OCI-LY7 (cell line): Measurements from ENCODE around the gene TMEM219. TPM values are rescaled to one million over a fixed set of nuclear protein-coding genes. Genes with fewer than 3 reads are reported as not detected.
"Not testable (repeated sequence)": the region's sequence is repeated elsewhere in the genome, so short reads cannot be mapped to it uniquely, and the experiment has no call there.

ENCODE experiments used
- BruUV-seq: library from RNA; stranded (reverse); fragments of 400-500 nt; replicated peaks from 2 replicates; lab custom pipeline; 2021; lab: Mats Ljungman, UMichigan
- CTCF ChIA-PET: fragments of 300-600 bp; sonication (Branson Sonifier 250); formaldehyde crosslinking; loops from one replicate; lab custom pipeline; 2022; ENCODE audit warnings: antibody characterized with exemption; ENCODE audit not compliant: unreplicated experiment; lab: Charles Lee
- POLR2A ChIA-PET: fragments of 300-600 bp; sonication (Branson Sonifier 250); formaldehyde crosslinking; loops from one replicate; lab custom pipeline; 2022; ENCODE audit warnings: antibody characterized with exemption; lab: Charles Lee
- DNase-seq: peaks from one replicate; pipeline ENCODE4 v3.0.0-alpha.2; 2015; ENCODE audit warnings: low spot score
- H2AFZ ChIP-seq: fragments of 200-600 bp; sonication (generic), shearing (Covaris generic); 2 replicates; pipeline ENCODE4 v1.6.1; 2014; ENCODE audit warnings: mild to moderate bottlenecking, antibody characterized with exemption, low read length, moderate library complexity
- H3K27ac ChIP-seq: fragments of 200-600 bp; sonication (generic); 2 replicates; pipeline ENCODE4 v1.5.1; 2014; ENCODE audit warnings: mixed run types, low read depth, mild to moderate bottlenecking, moderate library complexity, low read length, inconsistent platforms; ENCODE audit not compliant: poor library complexity, severe bottlenecking
- H3K36me3 ChIP-seq: fragments of 200-600 bp; sonication (generic); 2 replicates; pipeline ENCODE4 v1.6.1; 2014; ENCODE audit warnings: mild to moderate bottlenecking, antibody characterized with exemption, low read length, moderate library complexity, mixed read lengths; ENCODE audit not compliant: insufficient read depth
- H3K4me1 ChIP-seq: fragments of 200-600 bp; sonication (generic); 2 replicates; pipeline ENCODE4 v1.5.1; 2014; ENCODE audit warnings: mild to moderate bottlenecking, low read length; ENCODE audit not compliant: insufficient read depth, poor library complexity, severe bottlenecking
- H3K4me2 ChIP-seq: fragments of 200-600 bp; sonication (generic); 2 replicates; pipeline ENCODE4 v1.6.1; 2014; ENCODE audit warnings: mild to moderate bottlenecking, low read length
- H3K4me3 ChIP-seq: fragments of 200-600 bp; sonication (generic); 2 replicates; pipeline ENCODE4 v1.5.1; 2014; ENCODE audit warnings: mild to moderate bottlenecking, low read depth, low read length; ENCODE audit not compliant: poor library complexity, severe bottlenecking
- H3K79me2 ChIP-seq: fragments of 200-600 bp; sonication (generic); 2 replicates; pipeline ENCODE4 v1.6.1; 2016; ENCODE audit warnings: low read depth, mild to moderate bottlenecking, low read length, moderate library complexity, mixed read lengths; ENCODE audit not compliant: insufficient read depth
- H3K9me2 ChIP-seq: fragments of 200-600 bp; sonication (generic); 2 replicates; pipeline ENCODE4 v1.6.1; 2016; ENCODE audit warnings: mild to moderate bottlenecking, low read length, mixed read lengths; ENCODE audit not compliant: insufficient read depth
- H3K9me3 ChIP-seq: fragments of 200-600 bp; sonication (generic); 2 replicates; pipeline ENCODE4 v1.6.1; 2014; ENCODE audit warnings: mild to moderate bottlenecking, mixed run types, low read length, mixed read lengths
- H4K20me1 ChIP-seq: fragments of 200-600 bp; sonication (generic); 2 replicates; pipeline ENCODE4 v1.6.1; 2014; ENCODE audit warnings: mild to moderate bottlenecking, antibody characterized with exemption, low read length, moderate library complexity, mixed read lengths; ENCODE audit not compliant: insufficient read depth
- CTCF ChIP-seq: fragments of 200-600 bp; sonication (generic); conservative IDR thresholded peaks from 2 replicates; pipeline ENCODE4 v1.5.1; 2014; ENCODE audit warnings: mild to moderate bottlenecking, antibody characterized with exemption, low read length, moderate library complexity, mixed read lengths
- EZH2phosphoT487 ChIP-seq: fragments of 200-600 bp; sonication (generic); IDR thresholded peaks from 2 replicates; pipeline ENCODE4 v1.6.1; 2018; ENCODE audit warnings: low read depth, borderline replicate concordance, mild to moderate bottlenecking, mixed run types, antibody characterized with exemption, low read length, moderate library complexity, mixed read lengths
- intact Hi-C: fragments of 100-400 bp; cut with micrococcal nuclease; formaldehyde crosslinking; loops from one replicate; pipeline ENCODE4 v1.10.0; 2022; ENCODE audit not compliant: unreplicated experiment
- total RNA-seq, 2 experiments: library from RNA; depleted of rRNA in 1 of 2; stranded (reverse); fragments of >200 nt in 1 of 2; shearing (Covaris generic) in 1 of 2; gene quantifications; 2 replicates each; pipeline ENCODE4 v1.2.3, GENCODE V29; 2014 to 2022

TMEM219 gene
- total RNA-seq, 2 experiments from 2014 or later: 82.9 to 94.1 TPM

- Histone ChIP-seq H3K9me2 (no peaks in the 10 kb centered on the region), H3K4me3 (peak overlapping the region; percentile 91), H3K4me2 (peak overlapping the region; percentile 96), H3K36me3 (peaks cover 10% of the 10 kb centered on the region; the same call in 1 of the 2 replicates), H2AFZ (peak overlapping the region; percentile 59; the same call in 1 of the 2 replicates), H3K9me3 (no peaks in the 10 kb centered on the region), H3K4me1 (peaks cover 25% of the 10 kb centered on the region), H4K20me1 (0 out of 2 replicates have a peak, but pooled peaks cover 4% of the 10 kb centered on the region), H3K27ac (peak overlapping the region; percentile 32), H3K79me2 (peaks cover 15% of the 10 kb centered on the region; the same call in 1 of the 2 replicates)
- ChIA-PET POLR2A (interaction anchor here (0.7 to 2.8 kb wide), 12 partner anchors 9 to 247 kb away, joined by 3 to 17 read pairs (median 5); partner anchors contain the start of genes HIRIP3, QPRT, TAOK2 and TMEM219), CTCF (interaction anchor here (0.7 kb wide), 1 partner anchor 197 kb away, joined by 7 read pairs; the partner anchor contains the start of gene MAPK3)
- no peak for DNase-seq
- TF ChIP-seq EZH2phosphoT487: no peak
- intact Hi-C loops: loop anchor here (1.0 to 2.0 kb wide), 3 partner anchors 29 to 70 kb away; partner anchors contain the start of genes INO80E and TAOK2
- no TSS peak for BruUV-seq
Observed at GRCh38 chr16:29926711-29927052, 35.2 kb upstream of the TMEM219 start.

DNA sequence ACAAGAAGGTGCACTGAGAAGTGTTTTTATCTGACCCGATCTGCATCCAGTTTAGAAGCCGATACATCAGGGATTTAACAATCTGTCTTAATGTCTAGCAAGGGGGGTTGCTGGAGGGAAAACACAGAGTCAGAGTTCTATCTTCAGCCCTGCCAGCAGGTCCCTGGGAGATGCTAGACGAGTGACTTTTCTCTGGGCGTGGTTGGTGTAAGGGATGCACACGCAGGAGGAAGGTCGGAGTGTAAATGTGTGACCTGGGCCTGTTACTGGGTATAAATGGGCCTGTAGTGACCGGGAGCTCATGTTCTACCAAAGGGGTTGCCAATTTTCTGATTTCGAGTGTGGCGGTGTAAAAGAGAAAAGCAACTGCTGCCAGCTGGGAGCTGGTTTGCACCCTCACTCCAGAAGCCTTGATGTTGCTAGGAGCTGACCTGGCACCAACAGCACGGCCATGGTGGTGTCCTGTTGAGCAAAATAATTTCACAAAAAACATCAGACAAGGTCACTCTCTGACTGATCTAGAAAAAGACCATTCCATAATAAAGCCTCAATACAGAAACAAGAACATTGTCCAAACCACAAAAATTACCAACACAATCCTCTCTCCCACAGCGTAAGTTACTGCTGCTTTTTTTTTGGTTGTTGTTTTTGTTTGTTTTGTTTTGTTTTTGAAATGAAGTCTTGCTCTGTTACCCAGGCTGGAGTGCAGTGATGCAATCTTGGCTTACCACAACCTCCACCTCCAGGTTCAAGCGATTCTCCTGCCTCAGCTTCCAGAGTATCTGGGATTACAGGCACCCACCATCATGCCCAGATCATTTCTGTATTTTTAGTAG lies 34.6 kb upstream of the TMEM219 start:
- POLR2A ChIA-PET: interaction anchor here (0.7 to 2.8 kb wide), 10 partner anchors 8 to 248 kb away, joined by 3 to 17 read pairs (median 5); partner anchors contain the start of genes QPRT, TAOK2 and TMEM219
- Histone ChIP-seq H3K4me1 (peaks cover 25% of the 10 kb centered on the region), H3K4me3 (peak overlapping the region; percentile 91), H2AFZ (no peak overlapping the region), H3K36me3 (0 out of 2 replicates have a peak, but pooled peaks cover 5% of the 10 kb centered on the region), H3K9me2 (no peaks in the 10 kb centered on the region), H3K4me2 (peak overlapping the region; percentile 96), H3K9me3 (no peaks in the 10 kb centered on the region), H3K27ac (no peak overlapping the region), H4K20me1 (0 out of 2 replicates have a peak, but pooled peaks cover 4% of the 10 kb centered on the region), H3K79me2 (peaks cover 15% of the 10 kb centered on the region; the same call in 1 of the 2 replicates)
- TF ChIP-seq EZH2phosphoT487 (no peak), CTCF (no peak)
- CTCF ChIA-PET: interaction anchor here (0.7 kb wide), 1 partner anchor 46 kb away, joined by 4 read pairs; the partner anchor contains the start of gene TAOK2
- TSS peak; percentile 72 for BruUV-seq
- intact Hi-C loops: loop anchor here (2.0 kb wide), 1 partner anchor 70 kb away; the partner anchor contains the start of gene INO80E
- no peak for DNase-seq

DNA sequence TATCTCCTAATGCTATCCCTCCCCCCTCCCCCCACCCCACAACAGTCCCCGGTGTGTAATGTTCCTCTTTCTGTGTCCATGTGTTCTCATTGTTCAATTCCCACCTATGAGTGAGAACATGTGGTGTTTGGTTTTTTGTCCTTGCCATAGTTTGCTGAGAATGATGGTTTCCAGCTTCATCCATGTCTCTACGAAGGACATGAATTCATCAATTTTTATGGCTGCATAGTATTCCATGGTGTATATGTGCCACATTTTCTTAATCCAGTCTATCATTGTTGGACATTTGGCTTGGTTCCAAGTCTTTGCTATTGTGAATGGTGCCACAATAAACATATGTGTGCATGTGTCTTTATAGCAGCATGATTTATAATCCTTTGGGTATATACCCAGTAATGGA lies 30.1 kb upstream of the TMEM219 start:
- H3K9me2 ChIP-seq, H3K36me3 ChIP-seq, DNase-seq, intact Hi-C loops, H3K79me2 ChIP-seq, H2AFZ ChIP-seq, BruUV-seq, CTCF ChIA-PET, H3K4me2 ChIP-seq, H3K4me1 ChIP-seq, POLR2A ChIA-PET, H3K4me3 ChIP-seq, H3K9me3 ChIP-seq, H3K27ac ChIP-seq, H4K20me1 ChIP-seq: not testable (repeated sequence)
